ENCODE results near the gene C6orf120. TPM values are rescaled to one million over a fixed set of nuclear protein-coding genes. Genes with fewer than 3 reads are reported as not detected.
A peak's percentile ranks its signal among the peaks of the same experiment; 100 is the strongest.

The C6orf120 gene
- polyA plus RNA-seq, 6 donors from 2014 or later = 8.2 to 12.1 (median 9.2) TPM

- H3K27me3 Mint-ChIP-seq = no peaks in the 10 kb centered on the region
- H3K9me3 Mint-ChIP-seq = no peaks in the 10 kb centered on the region
- DNase-seq (no peak), ATAC-seq (ENCODE audit: low read depth in 2 of 2) (no peak)
- H3K36me3 Mint-ChIP-seq = peaks cover 14 to 17% of the 10 kb centered on the region in 2 donors
- no peak overlapping the region for H3K4me3 Mint-ChIP-seq
- H3K27ac Mint-ChIP-seq = no peak overlapping the region
- peaks cover 0 to 4% (median 0%) of the 10 kb centered on the region in 3 donors for H3K4me1 Mint-ChIP-seq
These were observed 36.6 kb upstream of the C6orf120 start for GRCh38 chr6:169665289-169665688.

- H3K36me3 Mint-ChIP-seq = peaks cover 14 to 20% of the 10 kb centered on the region in 2 donors
- peak overlapping the region in 2 of 6 donors; percentile 16 to 88 for H3K27ac Mint-ChIP-seq
- H3K4me1 Mint-ChIP-seq = peaks cover 0 to 4% (median 0%) of the 10 kb centered on the region in 3 donors
- no peak for ATAC-seq (ENCODE audit: low read depth in 2 of 2)
- H3K4me3 Mint-ChIP-seq = no peak overlapping the region
- H3K27me3 Mint-ChIP-seq = no peaks in the 10 kb centered on the region
- no peak for DNase-seq
- H3K9me3 Mint-ChIP-seq = no peaks in the 10 kb centered on the region
These were observed 35.5 kb upstream of the C6orf120 start for GRCh38 chr6:169666441-169666840.

- Mint-ChIP-seq H3K9me3 (no peaks in the 10 kb centered on the region), H3K4me1 (peaks cover 0 to 4% (median 0%) of the 10 kb centered on the region in 3 donors), H3K27me3 (no peaks in the 10 kb centered on the region), H3K27ac (no peak overlapping the region), H3K36me3 (peaks cover 15 to 30% of the 10 kb centered on the region in 2 donors), H3K4me3 (no peak overlapping the region)
- no peak for DNase-seq
- ATAC-seq (ENCODE audit: low read depth in 2 of 2) = no peak
These were observed 34.2 kb upstream of the C6orf120 start for GRCh38 chr6:169667716-169668115.

- H3K36me3 Mint-ChIP-seq = peaks cover 15 to 28% of the 10 kb centered on the region in 2 donors
- no peak for DNase-seq
- H3K27me3 Mint-ChIP-seq = no peaks in the 10 kb centered on the region
- H3K27ac Mint-ChIP-seq = peak overlapping the region in 1 of 6 donors; percentile 66
- peaks cover 0 to 2% (median 0%) of the 10 kb centered on the region in 3 donors for H3K4me1 Mint-ChIP-seq
- no peak for ATAC-seq (ENCODE audit: low read depth in 2 of 2)
- no peak overlapping the region for H3K4me3 Mint-ChIP-seq
- H3K9me3 Mint-ChIP-seq = no peaks in the 10 kb centered on the region
These were observed 33.6 kb upstream of the C6orf120 start for GRCh38 chr6:169668203-169668847.

GRCh38 chr6:169669147-169669546, 32.8 kb upstream of the C6orf120 start:
- peak overlapping the region in 1 of 6 donors; percentile 9 for H3K27ac Mint-ChIP-seq
- no peaks in the 10 kb centered on the region for H3K27me3 Mint-ChIP-seq
- no peak overlapping the region for H3K4me3 Mint-ChIP-seq
- no peak for ATAC-seq (ENCODE audit: low read depth in 2 of 2)
- no peak for DNase-seq
- no peaks in the 10 kb centered on the region for H3K4me1 Mint-ChIP-seq
- H3K36me3 Mint-ChIP-seq = peaks cover 19 to 22% of the 10 kb centered on the region in 2 donors
- H3K9me3 Mint-ChIP-seq = no peaks in the 10 kb centered on the region

- DNase-seq (no peak), ATAC-seq (ENCODE audit: low read depth in 2 of 2) (no peak)
- no peaks in the 10 kb centered on the region for H3K27me3 Mint-ChIP-seq
- peaks cover 0 to 4% (median 0%) of the 10 kb centered on the region in 7 donors for H3K9me3 Mint-ChIP-seq
- no peak overlapping the region for H3K4me3 Mint-ChIP-seq
- H3K27ac Mint-ChIP-seq = peak overlapping the region in 1 of 6 donors; percentile 47
- H3K4me1 Mint-ChIP-seq = no peaks in the 10 kb centered on the region
- peaks cover 24 to 26% of the 10 kb centered on the region in 2 donors for H3K36me3 Mint-ChIP-seq
These were observed 32.0 kb upstream of the C6orf120 start for GRCh38 chr6:169669889-169670288.

GRCh38 chr6:169671563-169671962, 30.4 kb upstream of the C6orf120 start:
- no peaks in the 10 kb centered on the region for H3K4me1 Mint-ChIP-seq
- no peak for ATAC-seq (ENCODE audit: low read depth in 2 of 2)
- H3K36me3 Mint-ChIP-seq = peaks cover 27 to 28% of the 10 kb centered on the region in 2 donors
- peak overlapping the region in 2 of 6 donors; percentile 10 to 67 for H3K27ac Mint-ChIP-seq
- no peaks in the 10 kb centered on the region for H3K27me3 Mint-ChIP-seq
- H3K9me3 Mint-ChIP-seq = peaks cover 0 to 4% (median 0%) of the 10 kb centered on the region in 7 donors
- H3K4me3 Mint-ChIP-seq = no peak overlapping the region
- DNase-seq = no peak

- Mint-ChIP-seq H3K4me3 (no peak overlapping the region), H3K27ac (no peak overlapping the region), H3K9me3 (peaks cover 0 to 6% (median 0%) of the 10 kb centered on the region in 7 donors), H3K27me3 (no peaks in the 10 kb centered on the region), H3K4me1 (peaks cover 0 to 3% (median 0%) of the 10 kb centered on the region in 3 donors), H3K36me3 (peaks cover 32 to 43% of the 10 kb centered on the region in 2 donors)
- ATAC-seq (ENCODE audit: low read depth in 2 of 2) (no peak), DNase-seq (no peak)
These were observed 26.9 kb upstream of the C6orf120 start for GRCh38 chr6:169675011-169675410.

GRCh38 chr6:169677096-169677495, 24.8 kb upstream of the C6orf120 start:
- DNase-seq (no peak), ATAC-seq (ENCODE audit: low read depth in 2 of 2) (no peak)
- Mint-ChIP-seq H3K4me3 (no peak overlapping the region), H3K27me3 (no peaks in the 10 kb centered on the region), H3K9me3 (peaks cover 0 to 12% (median 5%) of the 10 kb centered on the region in 7 donors), H3K27ac (peak overlapping the region in 1 of 6 donors; percentile 44), H3K36me3 (peaks cover 52 to 53% of the 10 kb centered on the region in 2 donors), H3K4me1 (peaks cover 2 to 8% (median 4%) of the 10 kb centered on the region in 3 donors)

- ATAC-seq (ENCODE audit: low read depth in 2 of 2) (no peak), DNase-seq (no peak)
- Mint-ChIP-seq H3K4me1 (peaks cover 5 to 16% (median 10%) of the 10 kb centered on the region in 3 donors), H3K4me3 (no peak overlapping the region), H3K9me3 (peaks cover 0 to 12% (median 5%) of the 10 kb centered on the region in 7 donors), H3K27me3 (no peaks in the 10 kb centered on the region), H3K27ac (no peak overlapping the region), H3K36me3 (peaks cover 57% of the 10 kb centered on the region in 2 donors)
These were observed 23.6 kb upstream of the C6orf120 start for GRCh38 chr6:169678342-169678741.

GRCh38 chr6:169684056-169684455, 17.9 kb upstream of the C6orf120 start:
- H3K4me3 Mint-ChIP-seq = no peak overlapping the region
- peaks cover 7 to 21% (median 13%) of the 10 kb centered on the region in 3 donors for H3K4me1 Mint-ChIP-seq
- peaks cover 76 to 79% of the 10 kb centered on the region in 2 donors for H3K36me3 Mint-ChIP-seq
- DNase-seq (no peak), ATAC-seq (ENCODE audit: low read depth in 2 of 2) (no peak)
- H3K9me3 Mint-ChIP-seq = peaks cover 18 to 36% (median 26%) of the 10 kb centered on the region in 7 donors
- H3K27ac Mint-ChIP-seq = no peak overlapping the region
- H3K27me3 Mint-ChIP-seq = no peaks in the 10 kb centered on the region

GRCh38 chr6:169685860-169686259, 16.1 kb upstream of the C6orf120 start:
- ATAC-seq (ENCODE audit: low read depth in 2 of 2) (no peak), DNase-seq (no peak)
- Mint-ChIP-seq H3K9me3 (peaks cover 14 to 34% (median 24%) of the 10 kb centered on the region in 7 donors), H3K27me3 (no peaks in the 10 kb centered on the region), H3K36me3 (peaks cover 62 to 71% of the 10 kb centered on the region in 2 donors), H3K4me1 (peaks cover 7 to 26% (median 20%) of the 10 kb centered on the region in 3 donors), H3K4me3 (no peak overlapping the region), H3K27ac (no peak overlapping the region)

- Mint-ChIP-seq H3K27me3 (no peaks in the 10 kb centered on the region), H3K27ac (peak overlapping the region in 1 of 6 donors; percentile 15), H3K9me3 (peaks cover 14 to 49% (median 34%) of the 10 kb centered on the region in 7 donors), H3K36me3 (peaks cover 37 to 50% of the 10 kb centered on the region in 2 donors), H3K4me3 (no peak overlapping the region), H3K4me1 (peaks cover 0 to 13% (median 10%) of the 10 kb centered on the region in 3 donors)
- DNase-seq (no peak), ATAC-seq (ENCODE audit: low read depth in 2 of 2) (no peak)
These were observed 12.6 kb upstream of the C6orf120 start for GRCh38 chr6:169689287-169689686.

GRCh38 chr6:169691260-169691659, 10.7 kb upstream of the C6orf120 start:
- no peak for ATAC-seq (ENCODE audit: low read depth in 2 of 2)
- Mint-ChIP-seq H3K4me3 (no peak overlapping the region), H3K36me3 (peaks cover 22 to 40% of the 10 kb centered on the region in 2 donors), H3K4me1 (peaks cover 0 to 13% (median 6%) of the 10 kb centered on the region in 3 donors), H3K27ac (no peak overlapping the region), H3K27me3 (no peaks in the 10 kb centered on the region), H3K9me3 (peaks cover under 1 to 33% (median 24%) of the 10 kb centered on the region in 7 donors)
- DNase-seq = no peak
